Pericardium fibroblast (primary cell): ENCODE measurements around the gene YIPF2. TPM values are rescaled to one million over a fixed set of nuclear protein-coding genes. Genes with fewer than 3 reads are reported as not detected.

Experiments used
- total RNA-seq: library from RNA; depleted of rRNA; stranded (reverse); fragments of >200 nt; gene quantifications from 2 replicates; pipeline ENCODE4 v1.2.3, GENCODE V29; 2015

Gene YIPF2
- total RNA-seq = 41.5 and 72.0 TPM in 2 replicates

DNA sequence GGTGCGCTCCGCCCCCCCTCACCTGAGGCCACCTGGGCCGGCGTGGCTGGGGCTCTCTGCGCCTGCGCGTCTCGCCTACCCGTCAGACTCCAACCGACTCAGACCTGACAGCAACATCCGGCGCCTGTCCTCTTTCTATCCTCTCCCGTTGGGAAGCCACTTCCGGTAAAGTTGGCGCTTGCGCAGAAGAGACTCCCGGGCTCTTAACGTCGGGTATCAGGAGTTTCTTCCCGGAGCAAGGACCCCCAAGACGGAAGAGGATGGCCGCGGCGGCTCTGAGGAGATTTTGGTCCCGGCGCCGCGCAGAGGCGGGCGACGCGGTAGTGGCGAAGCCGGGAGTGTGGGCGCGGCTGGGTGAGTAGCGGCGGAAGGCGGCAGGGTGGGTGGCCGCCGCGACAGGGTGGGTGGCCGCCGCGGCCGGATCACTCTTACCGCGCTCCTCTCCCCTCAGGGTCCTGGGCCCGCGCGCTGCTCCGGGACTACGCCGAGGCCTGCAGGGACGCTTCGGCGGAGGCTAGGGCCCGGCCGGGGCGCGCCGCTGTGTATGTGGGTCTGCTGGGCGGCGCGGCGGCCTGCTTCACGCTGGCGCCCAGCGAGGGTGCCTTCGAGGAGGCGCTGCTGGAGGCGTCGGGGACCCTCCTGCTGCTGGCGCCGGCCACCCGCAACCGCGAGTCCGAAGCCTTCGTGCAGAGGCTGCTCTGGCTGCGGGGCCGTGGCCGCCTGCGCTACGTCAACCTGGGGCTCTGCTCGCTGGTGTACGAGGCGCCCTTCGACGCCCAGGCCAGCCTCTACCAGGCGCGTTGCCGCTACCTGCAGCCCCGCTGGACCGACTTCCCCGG, at the start of gene YIPF2, which contains the start of gene TIMM29:
TSS of gene YIPF2 (minus strand) at position 77 of the 839 bp plus-strand sequence. CDS start 229 bp downstream, outside the sequence.
TSS of gene TIMM29 (plus strand) at position 249 of the 839 bp plus-strand sequence. CDS start at position 261, 12 bp downstream.

DNA sequence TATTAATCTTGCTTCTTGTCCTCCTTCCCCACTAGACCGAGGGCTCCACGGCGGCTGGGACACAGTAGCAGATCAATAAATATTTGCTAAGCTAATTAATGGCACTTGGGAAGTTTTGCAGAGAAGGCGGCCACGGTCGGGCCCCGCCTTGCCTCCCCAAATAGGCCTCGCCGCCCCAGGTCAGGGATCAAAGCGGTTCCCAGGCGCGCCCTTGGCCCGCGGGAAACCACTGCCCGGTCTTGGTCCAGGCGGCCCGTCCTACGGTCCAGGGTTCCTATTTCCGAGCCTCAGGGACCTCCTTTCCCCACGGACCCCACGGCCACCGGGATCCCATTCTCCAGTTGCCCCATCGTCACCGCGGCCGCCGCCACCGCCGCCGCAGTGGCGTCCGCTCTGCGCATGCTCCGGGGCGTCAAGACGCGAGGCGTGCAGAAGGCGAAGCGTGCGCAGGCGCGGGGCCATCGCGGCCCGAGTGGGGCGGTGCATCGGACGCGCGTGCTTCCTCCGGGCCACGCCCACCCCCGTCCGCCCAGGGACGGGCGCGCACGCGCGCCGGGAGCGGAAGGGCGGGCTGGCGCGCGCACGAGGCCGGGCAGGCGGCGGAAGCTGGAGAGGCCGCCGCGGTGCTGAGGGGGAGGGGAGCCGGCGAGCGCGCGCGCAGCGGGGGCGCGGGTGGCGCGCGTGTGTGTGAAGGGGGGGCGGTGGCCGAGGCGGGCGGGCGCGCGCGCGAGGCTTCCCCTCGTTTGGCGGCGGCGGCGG, 32.1 kb upstream of the YIPF2 start, which contains the start of gene SMARCA4:
TSS of gene SMARCA4 (plus strand) at position 717 of the 759 bp plus-strand sequence. CDS start 23,122 bp downstream, outside the sequence.

Other genes starting within 250 kb of the YIPF2 start
- 24.7 and 35.3 TPM in 2 replicates for gene QTRT1, start 227.2 kb downstream of the YIPF2 start, total RNA-seq
- 54.1 and 75.5 TPM in 2 replicates for gene DNM2, start 210.6 kb downstream of the YIPF2 start, total RNA-seq
- 54.1 and 59.9 TPM in 2 replicates for gene TMED1, start 92.4 kb downstream of the YIPF2 start, total RNA-seq
- 1.4 and 8.3 TPM in 2 replicates for gene C19orf38, start 80.2 kb downstream of the YIPF2 start, total RNA-seq
- gene CARM1, start 57.1 kb downstream of the YIPF2 start, total RNA-seq = 29.3 and 30.6 TPM in 2 replicates
- gene TIMM29, start 172 bp upstream of the YIPF2 start, total RNA-seq = 34.1 and 40.9 TPM in 2 replicates
- 41.0 and 56.8 TPM in 2 replicates for gene SMARCA4, start 32.4 kb upstream of the YIPF2 start, total RNA-seq
- 154 and 281 TPM in 2 replicates for gene LDLR, start 160.8 kb upstream of the YIPF2 start, total RNA-seq
- gene SPC24, start 227.1 kb upstream of the YIPF2 start, total RNA-seq = 1.5 and 4.3 TPM in 2 replicates